Activated gamma-delta T cell (primary cell): Measurements from ENCODE around the gene TTYH2.

Experiments
- DNase-seq: peaks from one replicate; lab custom pipeline; 2025; lab: John Stamatoyannopoulos, UW

TTYH2 gene

GRCh38 chr17:74235040-74235581 is 21.7 kb downstream of the TTYH2 start:
- DNase-seq, result no peak

DNA sequence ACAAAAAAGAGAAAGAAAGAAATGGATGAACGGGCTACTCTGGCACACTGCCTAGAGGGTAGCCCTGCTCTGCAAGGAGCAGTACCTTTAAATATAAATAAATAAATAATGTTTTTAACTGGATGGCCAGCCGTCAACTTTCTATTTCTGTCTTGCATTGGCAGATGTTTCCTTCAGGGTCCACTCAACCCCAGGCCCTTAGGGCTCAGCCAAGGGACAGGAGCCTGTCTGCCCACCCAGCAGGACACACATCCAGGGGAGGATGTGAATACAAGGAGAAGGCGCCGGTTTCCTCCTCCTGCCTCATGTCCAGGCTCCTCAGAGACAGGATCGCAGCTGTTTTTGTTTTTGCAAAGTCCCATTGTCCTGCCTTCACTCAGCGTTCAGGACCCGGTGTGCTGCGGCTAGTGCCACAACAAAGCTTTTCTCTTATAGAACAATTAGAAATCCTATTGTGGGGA is 22.6 kb downstream of the TTYH2 start:
- DNase-seq, result no peak

GRCh38 chr17:74237321-74237720 is 23.9 kb downstream of the TTYH2 start:
- DNase-seq, result no peak

DNA sequence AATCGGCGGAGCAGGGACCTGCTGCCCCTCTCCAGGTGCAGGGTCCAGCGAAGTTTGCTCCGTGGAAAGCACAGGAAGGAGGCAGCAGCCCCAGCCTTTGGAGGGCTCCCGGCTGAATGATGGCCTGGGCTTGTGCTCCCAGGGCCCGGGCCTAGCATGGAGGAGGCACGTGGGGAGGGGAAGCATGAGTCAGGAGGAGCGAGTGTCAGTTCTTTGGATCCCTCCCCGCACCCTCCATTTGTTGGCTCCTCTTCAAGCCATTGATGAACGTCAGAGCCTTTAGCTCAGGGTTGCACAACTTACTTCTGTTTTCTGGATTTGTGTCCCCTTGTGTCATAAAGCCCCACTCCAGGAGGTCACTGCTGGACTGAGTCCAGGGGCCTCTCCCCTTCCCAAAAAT is 25.8 kb downstream of the TTYH2 start:
- no peak for DNase-seq

DNA sequence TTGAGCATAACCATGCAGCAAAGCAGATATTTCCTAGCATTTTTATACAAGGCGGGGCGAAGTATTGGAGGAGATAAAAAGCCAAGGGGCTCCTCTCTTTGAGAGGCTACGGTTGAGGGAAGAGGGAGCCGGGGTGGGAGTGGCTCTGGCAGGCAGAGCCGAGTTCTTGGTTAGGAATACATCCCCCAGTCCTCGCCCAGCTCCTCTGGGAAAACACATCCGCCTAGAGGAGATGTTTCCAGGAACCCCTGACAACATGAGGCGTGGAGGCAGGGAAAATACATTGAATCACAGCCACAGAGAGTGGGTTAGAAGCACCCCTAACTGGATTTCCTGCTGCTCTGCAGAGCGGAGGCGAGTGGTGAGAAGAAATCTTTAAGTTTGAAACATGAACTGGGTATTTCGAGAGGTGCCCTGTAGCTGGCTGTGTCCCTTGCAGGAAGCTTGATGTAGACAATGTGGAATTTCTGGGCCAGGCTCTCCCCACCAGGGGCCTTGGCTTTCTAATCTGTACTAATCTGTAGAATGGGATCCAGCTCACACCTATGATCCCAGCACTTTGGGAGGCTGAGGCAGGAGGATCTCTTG is 27.3 kb downstream of the TTYH2 start:
- DNase-seq, result no peak

DNA sequence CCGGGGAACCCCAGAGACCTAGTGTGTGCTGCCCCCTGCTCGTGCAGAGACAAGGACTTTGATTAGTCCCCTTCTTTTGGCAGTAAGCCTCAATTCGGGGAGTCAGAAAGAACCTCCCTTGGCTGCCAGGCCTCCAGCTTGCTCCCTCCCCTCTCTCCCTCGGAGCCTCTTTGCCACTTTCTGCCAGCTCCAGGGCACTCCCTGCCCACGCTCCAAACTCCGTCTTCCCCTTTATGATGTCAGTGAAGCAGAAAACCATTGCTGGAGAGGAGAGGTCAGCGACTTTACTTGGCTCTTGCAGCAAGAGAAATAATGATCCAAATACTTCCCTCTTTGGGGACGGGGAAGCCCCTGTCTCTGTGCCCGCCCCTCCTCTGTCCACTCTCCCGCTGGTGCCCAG is 28.1 kb downstream of the TTYH2 start:
- no peak for DNase-seq

- DNase-seq, result no peak
Observed at GRCh38 chr17:74241847-74242246, 28.5 kb downstream of the TTYH2 start.

- DNase-seq, result no peak
Observed at GRCh38 chr17:74243013-74243755, 29.8 kb downstream of the TTYH2 start.

GRCh38 chr17:74244128-74244527 is 30.8 kb downstream of the TTYH2 start:
- DNase-seq, result no peak

DNA sequence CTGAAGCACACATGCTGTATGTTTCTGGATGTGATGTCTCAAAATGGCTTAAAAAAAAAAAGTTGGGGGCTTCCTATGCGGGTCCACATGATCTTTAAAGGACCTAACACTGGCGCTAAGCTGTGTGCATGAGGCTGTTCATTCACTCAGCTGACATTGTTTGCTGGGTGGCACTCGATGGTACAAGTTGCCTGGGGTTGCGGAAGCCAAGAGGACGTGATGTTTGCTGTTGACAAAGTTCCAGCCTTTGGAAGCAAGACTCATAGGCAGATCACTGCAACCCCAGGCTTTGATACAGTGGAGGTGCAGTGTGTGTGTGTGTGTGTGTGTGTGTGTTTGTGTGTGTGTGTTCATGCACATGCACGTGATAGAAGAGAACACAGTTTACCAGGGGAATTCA is 31.2 kb downstream of the TTYH2 start:
- DNase-seq, result no peak

- no peak for DNase-seq
Observed at GRCh38 chr17:74245145-74245831, 31.9 kb downstream of the TTYH2 start.

DNA sequence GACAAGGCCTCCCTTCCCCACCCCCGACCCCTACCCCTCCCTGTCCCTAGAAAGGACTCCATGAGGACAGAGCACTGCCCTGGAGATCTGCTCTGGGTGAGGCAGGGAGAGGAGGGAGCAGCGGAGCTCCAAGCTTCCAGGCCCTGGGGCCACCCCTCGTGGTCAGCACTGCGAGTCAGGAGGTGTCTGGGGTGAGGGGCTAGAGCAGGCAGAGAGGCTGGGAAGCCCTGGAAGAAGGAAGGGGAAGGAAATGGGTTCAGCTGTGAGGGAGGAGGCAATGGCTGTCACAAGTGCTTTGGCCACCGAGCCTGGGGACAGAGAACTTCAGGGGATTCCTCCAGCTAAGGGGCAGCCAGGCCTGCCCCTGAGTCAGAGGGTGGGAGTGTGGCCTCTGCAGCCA is 32.5 kb downstream of the TTYH2 start:
- no peak for DNase-seq

GRCh38 chr17:74249590-74250270 is 36.4 kb downstream of the TTYH2 start:
- no peak for DNase-seq

DNA sequence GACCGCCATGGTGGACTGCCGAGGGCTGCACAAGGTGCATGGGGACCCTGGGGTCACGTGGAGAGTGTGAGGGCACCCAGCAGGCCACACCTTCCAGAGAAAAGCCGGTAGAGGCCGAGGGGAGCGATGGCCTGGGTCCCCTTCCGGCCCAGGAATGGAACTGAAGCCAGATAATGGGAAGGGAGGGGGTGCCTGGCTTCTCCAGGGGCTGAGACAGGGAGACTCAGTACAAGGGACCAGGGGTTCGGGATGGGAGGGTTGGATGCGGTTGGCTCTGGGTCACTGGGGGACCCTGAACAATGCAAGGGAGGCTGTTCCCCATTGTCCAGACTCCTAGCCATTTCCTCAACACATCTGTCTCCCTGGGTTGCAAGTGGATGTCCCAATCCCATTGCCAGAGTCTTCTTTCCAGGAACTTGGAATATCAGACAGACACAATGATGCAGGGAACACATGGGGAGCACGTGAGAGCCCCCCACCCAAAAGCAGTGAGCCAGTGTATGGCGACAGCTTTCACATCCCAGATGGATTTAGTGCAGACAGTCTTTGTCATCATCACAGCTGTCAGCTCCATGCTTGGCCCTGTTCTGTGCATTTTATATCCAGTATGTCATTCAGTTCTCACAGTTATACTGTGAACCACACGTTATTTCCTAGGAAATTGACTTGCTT is 37.1 kb downstream of the TTYH2 start:
- no peak for DNase-seq

DNA sequence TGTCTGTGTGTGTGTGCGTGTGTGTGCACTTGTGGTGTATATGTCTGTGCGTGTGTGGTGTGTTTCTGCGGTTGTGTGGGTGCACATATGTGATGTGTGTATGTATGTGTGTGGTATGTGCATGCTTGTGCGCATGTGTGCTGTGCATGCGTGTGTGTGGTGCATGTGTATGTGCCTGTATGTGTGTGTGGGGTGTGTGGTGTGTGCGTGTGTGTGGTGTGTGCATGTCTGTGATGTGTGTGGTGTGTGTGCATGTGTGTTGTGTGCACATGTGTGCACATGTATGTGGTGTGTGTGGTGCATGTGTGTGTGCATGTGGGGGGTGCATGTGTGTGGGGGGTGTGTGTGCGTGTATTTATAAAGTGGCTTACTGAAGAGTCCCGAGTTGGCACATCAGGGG is 37.7 kb downstream of the TTYH2 start:
- no peak for DNase-seq

GRCh38 chr17:74251569-74251968 is 38.2 kb downstream of the TTYH2 start:
- no peak for DNase-seq

GRCh38 chr17:74252211-74252610 is 38.8 kb downstream of the TTYH2 start:
- no peak for DNase-seq

DNA sequence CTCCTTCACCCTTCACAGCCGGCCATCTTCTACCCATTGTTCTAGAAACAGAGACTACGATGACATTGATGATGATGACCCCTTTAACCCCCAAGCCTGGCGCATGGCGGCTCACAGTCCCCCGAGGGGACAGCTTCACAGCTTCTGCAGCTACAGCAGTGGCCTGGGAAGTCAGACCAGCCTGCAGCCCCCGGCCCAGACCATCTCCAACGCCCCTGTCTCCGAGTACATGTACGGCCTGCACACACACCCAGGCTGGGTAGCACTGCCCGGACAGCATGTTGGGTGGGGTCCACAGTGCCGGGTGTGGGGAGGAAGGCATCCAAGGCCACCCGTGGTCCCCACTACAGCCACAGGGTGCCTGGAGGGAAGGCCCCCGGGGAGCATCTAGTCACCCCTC is 39.7 kb downstream of the TTYH2 start:
- DNase-seq, result no peak

DNA sequence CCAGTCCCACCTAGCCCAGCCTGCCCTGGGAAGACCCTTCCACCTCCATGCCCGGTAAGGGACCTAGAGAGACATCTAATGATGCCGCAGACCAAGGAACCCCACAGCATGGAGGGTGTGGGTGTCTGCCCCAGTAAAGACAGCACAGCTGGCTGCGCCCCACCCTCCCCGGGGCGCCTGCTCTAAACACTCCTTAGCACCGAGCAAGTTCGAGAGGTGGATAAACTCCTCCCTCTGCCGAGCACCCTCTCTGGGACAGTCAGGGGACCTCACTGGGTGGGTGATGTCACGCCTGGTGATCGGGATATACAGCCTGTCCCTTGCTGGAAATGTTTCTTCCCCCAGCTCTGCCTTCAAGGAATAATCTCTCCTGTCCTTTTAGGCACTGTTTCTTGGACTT is 43.9 kb downstream of the TTYH2 start:
- no peak for DNase-seq

GRCh38 chr17:74259667-74260524 is 46.5 kb downstream of the TTYH2 start:
- DNase-seq, result no peak

DNA sequence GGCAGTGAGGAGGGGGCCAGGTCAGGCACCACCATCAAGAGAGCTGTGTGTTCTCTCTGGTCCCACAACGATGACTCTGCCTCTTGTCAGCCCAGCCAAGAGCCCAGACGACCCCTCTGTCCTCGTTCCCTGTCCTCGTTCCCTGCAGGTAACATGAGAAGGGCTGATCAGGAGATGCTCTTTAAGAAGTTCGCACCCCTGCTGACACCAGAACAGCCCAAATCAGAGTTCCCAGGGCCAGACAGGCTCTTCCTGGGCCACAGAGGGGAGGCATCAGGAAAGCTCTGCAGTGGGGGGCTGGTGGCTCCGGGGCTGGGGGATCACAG is 47.1 kb downstream of the TTYH2 start:
- no peak for DNase-seq
